GM18505 (cell line): ENCODE measurements around the gene RXFP4.
"Not testable (repeated sequence)": the region's sequence is repeated elsewhere in the genome, so short reads cannot be mapped to it uniquely, and the experiment has no call there.

ENCODE experiments used
- ATAC-seq: cut with Tn5 transposase; IDR thresholded peaks from one replicate; pipeline ENCODE4 v1.9.1; 2021; ENCODE audit not compliant: unreplicated experiment
- POLR2A ChIP-seq: IDR thresholded peaks from 4 replicates; pipeline ENCODE4 v1.6.1; 2011; ENCODE audit warnings: borderline replicate concordance; ENCODE audit not compliant: insufficient read depth, insufficient read length; ENCODE audit errors: extremely low read depth

RXFP4 gene

DNA sequence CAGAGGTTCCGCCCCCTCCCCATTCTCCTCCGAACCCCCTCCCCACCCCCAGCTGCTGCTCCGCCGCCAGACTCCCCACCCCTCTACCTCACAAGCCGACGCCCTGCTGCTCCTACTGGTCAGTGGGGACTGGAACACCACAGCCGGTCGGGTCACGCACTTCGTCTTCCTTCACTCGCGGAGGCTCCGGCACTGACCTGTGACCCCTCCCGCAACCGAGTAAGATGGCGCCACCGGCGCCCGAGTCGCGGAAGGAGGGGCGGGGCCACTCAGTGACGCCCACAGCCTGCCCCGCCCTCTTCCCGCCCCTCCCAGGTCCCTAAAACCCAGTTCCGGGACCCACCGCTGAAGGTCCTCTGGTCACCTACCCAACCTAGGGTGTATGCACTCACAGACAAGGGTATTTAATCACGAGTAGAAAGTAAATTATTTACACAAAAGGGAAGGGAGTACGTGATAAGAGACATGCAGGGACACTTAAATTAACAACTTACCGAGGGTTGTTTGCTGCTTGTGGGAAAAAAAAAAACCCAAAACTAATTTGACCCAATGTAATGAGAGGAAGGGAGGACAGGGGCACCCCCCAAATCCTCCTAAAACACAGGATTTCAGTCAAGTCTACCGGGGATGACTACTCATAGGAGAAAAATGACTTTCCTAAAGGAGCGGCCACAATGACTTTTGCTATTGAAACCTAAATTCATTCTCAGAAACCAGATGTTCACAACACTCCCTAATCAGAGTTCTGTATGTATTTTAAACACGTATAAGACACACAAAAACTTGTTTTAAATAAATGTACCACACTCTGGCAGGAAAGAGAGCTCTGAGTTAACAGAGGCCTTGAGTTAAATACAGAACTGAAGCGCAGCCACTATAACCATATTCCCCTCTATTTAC, 30.0 kb upstream of the RXFP4 start, which contains the start of gene RIT1:
Gene RIT1 (minus strand): TSS at position 194 of the 900 bp plus-strand sequence. CDS start 588 bp downstream, outside the sequence.
- TF ChIP-seq POLR2A = peak; percentile 82
- ATAC-seq = peak; percentile 76

DNA sequence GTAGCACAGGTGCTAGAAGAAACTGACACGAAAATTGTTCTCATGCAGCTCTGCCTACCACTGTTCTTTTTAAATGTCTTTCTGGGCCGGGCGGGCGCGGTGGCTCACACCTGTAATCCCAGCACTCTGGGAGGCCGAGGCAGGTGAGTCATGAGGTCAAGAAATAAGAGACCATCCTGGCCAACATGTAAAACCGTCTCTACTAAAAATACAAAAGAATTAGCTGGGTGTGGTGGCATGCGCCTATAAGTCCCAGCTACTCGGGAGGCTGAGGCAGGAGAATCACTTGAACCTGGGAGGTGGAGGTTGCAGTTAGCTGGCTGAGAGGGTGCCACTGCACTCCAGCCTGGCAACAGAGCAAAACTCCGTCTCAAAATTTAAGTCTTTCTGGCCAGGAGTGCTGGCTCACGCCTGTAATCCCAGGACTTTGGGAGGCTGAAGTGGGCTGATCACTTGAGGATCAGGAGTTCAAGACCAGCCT, 29.3 kb upstream of the RXFP4 start:
- TF ChIP-seq POLR2A = no peak

DNA sequence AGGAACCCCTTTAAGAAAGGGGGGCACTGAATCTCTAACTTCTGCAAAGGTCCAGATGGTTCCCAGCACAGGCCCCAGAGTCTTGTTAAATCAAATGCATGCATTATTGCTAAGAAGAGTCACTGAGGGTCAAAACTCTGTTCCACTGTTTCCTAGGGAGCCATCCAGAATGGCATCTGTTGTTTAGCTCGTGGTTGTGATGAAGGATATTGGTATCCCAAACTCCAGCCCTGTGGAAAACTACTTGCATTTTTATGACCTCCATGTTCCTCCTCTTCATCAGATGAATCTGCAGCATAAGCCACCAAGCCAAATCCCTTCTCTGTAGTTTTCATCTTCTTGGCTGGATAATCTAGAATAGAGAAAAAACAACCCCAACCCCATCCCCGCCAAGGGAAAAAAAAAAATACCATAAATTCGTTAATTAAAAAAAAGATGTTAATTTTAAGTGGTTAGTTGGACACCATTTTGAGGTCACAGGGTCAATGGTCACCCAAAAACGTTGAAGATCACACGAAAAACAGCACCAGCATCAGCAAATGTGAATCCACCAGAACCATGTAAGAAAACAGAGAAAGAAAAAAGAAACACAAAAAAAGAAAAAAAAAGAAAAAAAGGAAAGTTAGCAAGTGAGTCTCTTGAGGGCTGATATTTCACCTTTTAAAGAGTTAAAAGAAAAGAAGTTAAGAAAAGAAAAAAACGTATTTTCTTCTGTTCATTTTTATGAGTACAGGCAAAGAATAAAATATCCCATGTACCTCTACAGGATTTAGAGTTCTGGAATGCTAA, 27.3 kb upstream of the RXFP4 start:
- TF ChIP-seq POLR2A = no peak
- no peak for ATAC-seq

More for the DNA sequence above, 29.3 kb upstream of the RXFP4 start:
- no peak for ATAC-seq

DNA sequence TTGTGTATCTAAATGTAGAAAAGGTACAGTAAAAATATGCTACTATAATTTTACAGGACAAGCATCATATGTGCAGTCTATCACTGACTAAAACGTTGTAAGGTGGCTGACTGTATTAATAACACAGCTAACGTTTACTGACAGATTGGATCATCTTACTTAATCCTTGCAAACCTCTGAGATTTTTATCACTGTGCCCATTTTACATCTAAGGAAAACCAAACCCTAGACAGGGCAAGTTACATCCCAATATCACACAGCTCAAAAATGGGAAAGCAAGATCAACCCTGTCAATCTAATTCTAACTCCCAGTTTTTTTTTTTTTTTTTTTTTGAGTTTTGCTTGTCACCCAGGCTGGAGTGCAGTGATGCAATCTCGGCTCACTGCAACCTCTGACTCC, 22.8 kb upstream of the RXFP4 start:
- no peak for ATAC-seq
- no peak for TF ChIP-seq POLR2A

DNA sequence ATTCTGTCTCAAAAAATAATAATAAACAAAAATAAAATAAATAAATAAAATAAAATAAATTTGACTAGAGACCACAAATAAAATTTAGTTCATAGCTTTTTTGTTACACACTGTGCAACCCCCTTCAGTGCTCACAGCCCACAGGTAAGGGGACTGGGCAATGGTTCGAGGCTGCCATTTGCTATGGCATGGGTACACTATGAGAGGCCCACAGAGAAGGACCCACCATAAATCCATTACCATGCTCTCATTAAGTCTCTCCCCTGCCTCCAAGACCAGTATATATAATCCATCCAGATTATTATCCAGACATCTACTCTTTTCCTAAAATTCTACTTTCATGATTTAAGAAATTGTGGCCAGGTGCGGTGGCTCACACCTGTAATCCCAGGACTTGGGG, 21.6 kb upstream of the RXFP4 start:
- no peak for ATAC-seq

DNA sequence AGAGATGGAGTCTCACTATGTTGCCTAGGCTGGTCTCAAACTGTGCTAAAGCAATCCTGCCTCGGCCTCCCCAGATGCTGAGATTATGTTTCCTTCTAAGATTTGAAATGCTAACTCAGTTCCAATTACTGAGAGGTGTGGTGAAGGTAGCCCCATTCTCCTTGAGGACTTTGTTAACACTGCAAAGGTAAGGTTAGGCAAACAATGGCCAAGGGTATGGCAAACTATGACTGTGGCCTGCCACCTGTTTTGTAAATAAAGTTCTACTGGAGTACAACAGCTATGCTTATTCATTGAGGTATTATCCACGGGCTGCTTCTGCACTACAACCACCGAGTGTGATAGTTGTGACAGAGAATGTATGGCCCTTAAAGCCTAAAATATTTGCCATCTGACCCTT, 20.7 kb upstream of the RXFP4 start:
- TF ChIP-seq POLR2A = no peak
- no peak for ATAC-seq

More for the DNA sequence above, 21.6 kb upstream of the RXFP4 start:
- TF ChIP-seq POLR2A = no peak

DNA sequence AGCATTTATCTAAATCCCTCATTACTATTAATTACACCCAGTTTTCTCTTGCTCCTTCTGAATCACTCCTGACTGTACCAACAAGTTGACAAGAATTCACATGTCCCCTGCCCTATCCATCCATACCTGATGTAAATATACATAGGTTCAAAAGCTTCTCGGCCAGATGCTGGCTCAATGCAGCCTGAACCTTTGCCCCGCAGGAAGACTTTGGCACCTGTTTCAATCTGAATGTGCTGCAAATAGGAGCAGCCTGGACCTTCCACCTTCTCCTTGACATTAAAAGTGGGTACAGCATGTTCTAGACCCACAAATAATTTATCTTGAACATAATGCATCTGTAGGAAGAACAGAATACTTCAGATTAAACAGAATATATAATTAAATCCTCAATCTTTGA, 15.9 kb upstream of the RXFP4 start:
- no peak for ATAC-seq
- no peak for TF ChIP-seq POLR2A

DNA sequence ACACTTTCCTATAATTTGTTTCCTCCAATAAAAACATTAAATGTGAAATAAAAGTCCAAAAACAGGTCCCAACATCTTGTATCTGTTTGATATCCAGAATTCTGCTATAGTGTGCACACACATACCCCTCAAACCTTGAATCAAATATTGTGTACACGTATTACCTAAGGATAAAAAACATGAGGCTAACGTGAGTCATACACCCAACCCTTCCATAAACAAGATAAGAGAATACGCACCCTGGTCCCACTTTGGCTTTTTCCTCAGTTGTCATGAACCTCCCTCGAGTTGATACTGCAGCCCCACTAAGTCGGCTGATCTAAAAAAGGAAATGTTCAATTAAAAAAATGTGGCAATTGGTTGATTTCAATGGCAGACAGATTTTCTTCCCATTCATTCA, 12.4 kb upstream of the RXFP4 start:
- TF ChIP-seq POLR2A = no peak
- no peak for ATAC-seq

DNA sequence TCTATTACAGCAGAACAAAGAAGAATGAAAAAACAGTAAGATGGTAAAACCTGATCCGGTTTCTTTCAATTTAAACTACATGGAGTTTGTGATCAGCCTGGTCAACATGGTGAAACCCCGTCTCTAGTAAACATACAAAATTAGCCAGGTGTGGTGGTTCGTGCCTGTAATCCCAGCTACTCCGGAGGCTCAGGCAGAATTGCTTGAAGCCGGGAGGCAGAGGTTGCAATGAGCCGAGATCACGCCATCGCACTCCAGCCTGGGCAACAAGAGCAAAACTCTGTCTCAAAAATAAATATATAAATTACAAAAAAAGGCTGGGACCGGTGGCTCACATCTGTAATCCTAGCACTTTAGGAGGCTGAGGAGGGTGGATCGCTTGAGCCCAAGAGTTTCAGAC, 10.7 kb upstream of the RXFP4 start:
- ATAC-seq = not testable (repeated sequence)

DNA sequence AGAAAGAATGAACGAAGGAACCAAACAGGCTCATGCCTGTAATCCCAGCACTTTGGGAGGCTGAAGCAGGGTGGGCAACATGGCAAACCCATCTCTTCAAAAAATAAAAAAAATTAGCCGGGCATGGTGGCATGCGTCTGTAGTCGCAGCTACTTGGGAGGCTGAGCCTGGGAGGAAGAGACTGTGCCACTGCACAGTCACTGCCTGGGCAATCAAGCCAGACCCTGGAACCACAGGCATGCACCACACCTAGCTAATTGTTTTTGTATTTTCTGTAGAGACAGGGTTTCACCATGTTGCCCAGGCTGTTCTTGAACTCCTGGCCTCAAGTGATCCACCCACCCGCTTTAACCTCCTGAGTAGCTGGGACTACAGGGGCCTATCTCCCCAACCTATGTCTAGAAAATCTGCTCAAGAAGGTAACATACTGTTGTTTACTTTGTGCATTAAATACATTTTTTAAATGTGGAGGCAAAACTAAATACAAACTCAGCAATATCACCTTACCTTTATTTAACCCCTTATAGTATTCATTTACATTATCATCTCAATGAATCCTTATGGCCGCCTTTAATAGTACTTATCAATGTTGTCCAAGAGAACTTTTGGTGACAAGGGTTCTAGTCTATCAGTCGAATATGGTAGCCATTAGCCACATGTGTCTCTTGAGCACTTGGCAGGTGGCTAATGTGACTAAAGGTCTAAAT, 10.0 kb upstream of the RXFP4 start:
- no peak for TF ChIP-seq POLR2A
- ATAC-seq = no peak

DNA sequence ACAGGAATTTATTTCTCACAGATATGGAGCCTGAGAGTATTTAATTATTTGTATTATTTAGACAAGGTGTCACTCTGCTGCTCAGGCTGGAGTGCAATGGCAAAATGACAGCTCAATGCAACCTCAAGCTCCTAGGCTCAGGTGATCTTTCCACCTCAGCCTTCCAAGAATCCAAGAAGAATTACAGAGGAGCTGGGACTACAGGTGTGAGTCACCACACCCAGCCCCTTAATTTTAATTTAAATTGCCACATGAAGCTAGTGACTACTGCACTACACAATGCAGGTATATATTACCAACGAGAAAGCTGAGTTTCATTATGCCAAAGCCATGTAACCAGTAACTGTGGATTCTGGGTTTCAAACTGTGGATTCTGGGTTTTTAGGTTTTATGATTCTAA, 9.4 kb upstream of the RXFP4 start:
- no peak for TF ChIP-seq POLR2A
- no peak for ATAC-seq

DNA sequence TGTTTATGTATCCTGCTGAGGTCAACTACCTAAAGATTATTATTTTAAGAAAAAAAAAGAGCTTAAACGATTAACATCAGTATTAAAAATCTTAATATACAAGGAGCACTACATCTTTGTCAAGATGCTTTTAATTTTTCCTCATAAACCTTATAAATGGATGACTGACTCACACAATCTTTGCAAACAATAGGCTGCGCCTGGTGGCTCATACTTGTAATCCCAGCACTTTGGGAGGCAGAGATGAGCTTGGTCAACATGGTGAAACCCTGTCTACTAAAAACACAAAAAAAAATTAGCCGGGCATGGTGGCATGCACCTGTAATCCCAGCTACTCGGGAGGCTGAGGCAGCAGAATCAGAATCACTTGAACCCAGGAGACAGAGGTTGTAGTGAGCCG, 9.0 kb upstream of the RXFP4 start:
- TF ChIP-seq POLR2A = no peak
- ATAC-seq = no peak

DNA sequence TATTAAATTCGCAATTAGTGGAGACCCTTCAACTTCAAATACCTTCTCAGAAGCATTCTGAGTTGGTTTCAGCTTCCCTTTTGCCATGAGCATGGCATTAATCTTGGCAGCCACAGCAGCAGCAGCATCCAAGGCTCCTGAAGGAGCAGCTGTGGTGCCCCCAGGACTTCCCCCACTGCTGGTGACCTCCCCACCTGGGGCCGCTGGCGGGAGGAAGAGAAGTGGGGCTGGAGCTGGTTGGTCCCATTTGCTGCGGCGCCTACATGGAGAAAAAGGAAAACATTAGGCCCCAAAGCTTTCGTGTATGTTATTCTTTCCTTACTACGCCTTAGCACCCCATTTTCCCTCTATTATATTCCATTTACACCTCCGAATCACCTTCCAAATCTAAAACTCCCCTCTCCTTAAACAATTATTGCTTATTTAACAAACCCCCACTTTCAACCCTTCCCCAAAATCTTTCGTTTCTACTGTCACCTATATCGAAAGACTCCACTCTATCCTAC, 7.8 kb upstream of the RXFP4 start:
- TF ChIP-seq POLR2A = no peak
- ATAC-seq = no peak
